HG03521 (cell line): ENCODE measurements around the gene MATR3.
A peak's percentile ranks its signal among the peaks of the same experiment; 100 is the strongest.
"Not testable (repeated sequence)": the region's sequence is repeated elsewhere in the genome, so short reads cannot be mapped to it uniquely, and the experiment has no call there.

Experiments used
- ATAC-seq: cut with Tn5 transposase; IDR thresholded peaks from one replicate; pipeline ENCODE4 v1.9.1; 2021; ENCODE audit warnings: mild to moderate bottlenecking, moderate library complexity; ENCODE audit not compliant: unreplicated experiment

Gene MATR3, protein sequence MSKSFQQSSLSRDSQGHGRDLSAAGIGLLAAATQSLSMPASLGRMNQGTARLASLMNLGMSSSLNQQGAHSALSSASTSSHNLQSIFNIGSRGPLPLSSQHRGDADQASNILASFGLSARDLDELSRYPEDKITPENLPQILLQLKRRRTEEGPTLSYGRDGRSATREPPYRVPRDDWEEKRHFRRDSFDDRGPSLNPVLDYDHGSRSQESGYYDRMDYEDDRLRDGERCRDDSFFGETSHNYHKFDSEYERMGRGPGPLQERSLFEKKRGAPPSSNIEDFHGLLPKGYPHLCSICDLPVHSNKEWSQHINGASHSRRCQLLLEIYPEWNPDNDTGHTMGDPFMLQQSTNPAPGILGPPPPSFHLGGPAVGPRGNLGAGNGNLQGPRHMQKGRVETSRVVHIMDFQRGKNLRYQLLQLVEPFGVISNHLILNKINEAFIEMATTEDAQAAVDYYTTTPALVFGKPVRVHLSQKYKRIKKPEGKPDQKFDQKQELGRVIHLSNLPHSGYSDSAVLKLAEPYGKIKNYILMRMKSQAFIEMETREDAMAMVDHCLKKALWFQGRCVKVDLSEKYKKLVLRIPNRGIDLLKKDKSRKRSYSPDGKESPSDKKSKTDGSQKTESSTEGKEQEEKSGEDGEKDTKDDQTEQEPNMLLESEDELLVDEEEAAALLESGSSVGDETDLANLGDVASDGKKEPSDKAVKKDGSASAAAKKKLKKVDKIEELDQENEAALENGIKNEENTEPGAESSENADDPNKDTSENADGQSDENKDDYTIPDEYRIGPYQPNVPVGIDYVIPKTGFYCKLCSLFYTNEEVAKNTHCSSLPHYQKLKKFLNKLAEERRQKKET

DNA sequence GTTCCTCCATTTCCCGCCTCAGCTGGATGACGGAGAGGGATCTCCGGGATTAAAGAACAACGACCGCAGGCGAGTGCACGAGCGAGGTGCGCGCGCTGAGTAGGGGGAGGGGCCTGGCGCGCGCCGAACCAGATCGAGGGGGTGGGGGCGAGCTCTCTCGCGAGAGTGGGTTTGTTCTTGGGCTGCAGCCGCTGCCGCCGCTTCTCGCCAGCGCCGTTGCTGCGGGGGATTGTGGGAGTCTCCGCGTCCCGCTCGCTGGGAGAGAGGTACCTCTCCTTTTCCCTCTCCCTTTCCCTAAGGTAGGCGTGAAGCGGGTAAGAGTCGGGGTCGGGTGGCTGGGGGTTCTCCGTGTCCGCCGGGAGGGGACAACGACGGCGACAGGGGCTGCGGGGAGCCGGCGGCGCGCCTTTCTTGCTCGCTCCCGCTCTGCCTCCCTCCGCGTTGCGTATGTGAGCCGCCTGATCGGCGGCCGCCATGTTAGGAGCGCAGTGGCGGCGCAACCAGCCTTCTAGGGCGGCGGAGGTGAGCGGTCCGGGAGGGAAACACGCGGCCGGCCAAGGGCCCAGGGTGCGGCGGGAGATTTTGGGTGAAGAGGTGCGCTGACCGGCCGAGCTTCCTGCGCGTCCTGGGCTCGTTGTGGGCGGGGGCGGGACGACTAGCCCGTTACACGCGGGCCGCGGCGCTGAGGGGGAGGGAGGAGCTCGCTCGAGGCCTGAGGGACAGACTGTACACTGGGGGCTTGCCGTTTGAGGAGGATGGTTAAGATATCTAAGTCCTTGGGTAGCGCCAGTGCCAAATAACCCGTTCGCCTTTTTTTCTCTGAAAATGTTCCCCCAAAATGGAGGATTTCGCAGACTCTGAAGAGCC lies at the start of gene MATR3:
MATR3 (plus strand) TSS at position 234 of the 867 bp plus-strand sequence. CDS start 13,676 bp downstream, outside the sequence.
- ATAC-seq = peak; percentile 60

DNA sequence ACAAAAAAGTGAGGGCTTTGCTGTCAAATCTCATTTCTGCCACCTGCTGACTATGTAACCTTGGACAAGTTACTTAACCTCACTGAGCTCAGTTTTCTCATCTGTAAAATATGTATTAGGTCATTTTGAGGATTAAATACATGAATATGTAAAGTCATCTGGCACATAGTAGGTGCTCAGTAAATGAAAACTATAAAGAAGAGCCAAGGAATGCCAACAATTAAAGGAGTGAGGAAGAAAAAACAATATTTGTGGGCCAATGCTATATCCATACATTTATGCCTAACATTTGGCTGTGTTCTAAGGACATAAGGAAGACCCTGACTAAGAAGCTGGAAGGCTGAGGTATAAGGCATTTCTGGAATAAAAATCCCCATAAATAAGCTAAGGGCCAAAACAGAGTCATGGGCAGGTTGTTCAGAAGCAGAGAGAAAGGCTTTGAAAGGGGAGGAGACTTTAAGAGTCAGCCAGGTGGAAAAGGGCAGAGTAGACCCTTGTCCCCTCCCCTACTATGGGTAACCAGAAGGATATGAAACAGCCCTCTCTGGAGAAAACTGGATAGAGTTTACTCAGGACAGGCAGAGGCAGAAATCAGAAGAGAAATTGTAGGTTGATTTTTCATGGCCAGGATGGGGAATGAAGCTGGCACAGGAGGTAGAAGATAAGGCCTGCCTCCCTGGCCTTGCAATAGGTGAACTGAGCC lies 47.8 kb upstream of the MATR3 start:
- ATAC-seq = no peak

DNA sequence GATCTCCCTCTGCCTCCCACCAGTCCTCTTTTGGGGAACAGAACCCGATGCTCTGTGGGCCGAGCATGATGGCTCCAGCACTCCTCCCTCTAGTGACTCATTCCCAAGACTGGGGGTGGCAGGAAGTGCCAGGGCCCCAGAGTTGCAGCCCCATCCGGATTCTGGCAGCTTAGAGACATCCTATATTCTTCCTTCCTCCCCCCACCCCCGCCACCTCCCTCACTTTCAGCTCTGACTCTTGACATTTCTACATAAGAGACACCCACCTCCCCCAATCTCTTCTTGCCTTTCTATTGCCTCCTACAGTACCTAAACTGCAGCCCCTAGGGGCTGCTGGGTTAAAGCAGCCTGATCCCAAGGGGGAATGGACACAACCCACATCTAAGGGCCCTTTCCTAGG lies 47.1 kb upstream of the MATR3 start:
- no peak for ATAC-seq

DNA sequence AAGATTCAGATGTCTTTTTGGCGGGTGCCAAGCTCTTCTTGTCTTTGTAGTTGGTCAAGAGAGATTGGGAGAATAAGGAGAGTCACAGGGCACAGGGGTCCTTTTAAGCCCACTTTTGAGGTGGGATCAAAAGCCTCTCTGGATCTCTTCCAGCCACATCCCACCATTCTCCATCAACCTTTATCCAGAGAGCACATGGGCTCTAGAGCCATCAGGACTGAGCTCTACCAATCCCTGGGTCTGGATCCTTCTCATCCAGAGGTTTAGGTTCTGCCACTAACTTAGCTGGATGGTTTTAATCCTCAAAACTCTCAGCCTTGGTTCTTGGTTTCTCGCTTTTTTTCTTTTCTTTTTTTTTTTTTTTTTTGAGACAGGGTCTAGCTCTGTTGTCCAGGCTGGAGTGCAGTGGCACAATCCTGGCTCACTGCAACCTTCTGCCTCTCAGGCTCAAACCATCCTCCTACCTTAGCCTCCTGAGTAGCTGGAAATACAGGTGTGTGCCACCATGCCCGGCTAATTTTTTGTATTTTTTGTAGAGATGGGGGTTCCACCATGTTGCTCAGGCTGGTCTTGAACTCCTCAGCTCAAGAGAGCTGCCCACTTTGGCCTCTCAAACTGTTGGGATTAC lies 44.6 kb upstream of the MATR3 start:
- no peak for ATAC-seq

DNA sequence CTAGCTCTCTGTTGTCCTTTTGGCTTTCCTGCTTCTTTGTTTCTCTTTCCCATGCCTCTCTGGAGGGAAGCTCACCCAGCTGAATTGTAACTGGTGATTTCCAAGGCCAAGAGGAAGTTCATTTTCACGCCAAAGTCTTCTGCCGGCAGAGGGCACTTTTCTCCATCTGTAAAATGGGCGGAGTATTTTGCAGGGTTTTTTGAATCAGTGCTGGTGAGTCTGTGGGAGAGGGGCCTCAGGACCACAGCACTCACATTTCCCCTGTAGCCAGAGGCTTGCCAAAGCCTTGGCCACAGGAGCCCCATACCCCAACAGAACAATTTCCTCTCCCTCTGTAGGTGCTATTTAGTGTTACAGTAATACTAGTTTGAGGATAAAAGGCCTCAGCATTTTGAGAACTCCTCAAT lies 42.3 kb upstream of the MATR3 start:
- ATAC-seq = no peak

DNA sequence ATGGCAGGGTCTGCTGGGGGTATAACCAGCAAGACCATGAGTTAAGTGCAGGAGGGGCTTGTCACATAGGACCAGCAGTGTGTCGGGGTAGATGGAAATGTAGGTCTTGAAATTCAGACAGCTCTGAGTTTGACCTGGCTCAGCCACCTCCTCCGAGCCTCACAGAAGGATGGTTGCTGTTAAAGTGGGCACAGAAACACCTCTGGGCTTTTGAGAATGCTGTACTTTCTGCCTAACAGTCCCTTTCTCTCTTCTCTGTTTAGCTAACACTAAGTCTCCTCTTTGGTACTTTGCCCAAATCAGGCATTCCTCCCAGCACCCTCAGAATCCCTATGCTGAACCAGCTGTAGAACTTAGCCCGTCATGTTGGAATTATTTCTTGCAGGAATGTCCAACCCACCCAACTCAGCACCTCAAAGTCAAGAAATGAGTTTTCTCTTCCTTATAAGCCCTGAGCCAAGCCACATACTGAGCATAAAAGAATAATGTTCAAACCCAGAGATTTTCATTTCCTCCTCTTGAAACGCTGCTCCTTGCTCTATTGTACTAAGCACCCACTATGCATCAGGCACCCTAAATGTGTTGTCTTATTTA lies 41.7 kb upstream of the MATR3 start:
- no peak for ATAC-seq

DNA sequence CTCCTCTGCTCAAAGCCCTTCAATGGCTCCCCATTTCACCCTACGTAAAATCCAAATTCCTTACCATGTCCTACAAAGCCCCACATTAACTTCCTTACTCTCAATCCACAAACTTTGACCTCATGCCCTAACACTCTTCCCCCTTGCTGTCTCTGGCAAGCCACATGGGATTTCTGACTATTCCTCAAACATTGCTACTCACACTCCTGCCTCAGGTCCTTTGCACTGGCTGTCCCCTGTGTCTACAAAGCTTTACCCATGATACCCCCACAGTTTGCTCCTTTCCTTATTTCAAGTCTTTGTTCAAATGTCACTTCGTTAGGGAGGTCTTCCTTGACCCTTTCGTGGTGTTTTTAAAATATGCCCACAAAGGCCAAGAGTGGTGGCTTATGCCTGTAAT lies 40.4 kb upstream of the MATR3 start:
- no peak for ATAC-seq

DNA sequence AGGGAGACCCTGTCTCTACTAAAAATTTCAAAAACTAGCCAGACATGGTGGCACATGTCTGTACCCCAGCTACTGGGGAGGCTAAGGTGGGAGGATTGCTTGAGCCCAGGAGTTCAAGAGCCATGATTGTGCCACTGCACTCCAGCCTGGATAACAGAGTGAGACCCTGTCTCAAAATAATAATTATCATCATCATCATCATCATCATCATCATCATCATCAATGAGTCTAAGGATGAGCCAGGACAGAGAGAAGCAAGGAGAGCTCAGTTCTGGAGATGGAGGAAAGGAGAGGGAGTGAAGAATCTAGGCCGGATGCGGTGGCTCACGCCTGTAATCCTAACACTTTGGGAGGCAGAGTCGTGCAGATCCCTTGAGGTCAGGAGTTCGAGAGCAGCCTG lies 36.7 kb upstream of the MATR3 start:
- ATAC-seq = no peak

DNA sequence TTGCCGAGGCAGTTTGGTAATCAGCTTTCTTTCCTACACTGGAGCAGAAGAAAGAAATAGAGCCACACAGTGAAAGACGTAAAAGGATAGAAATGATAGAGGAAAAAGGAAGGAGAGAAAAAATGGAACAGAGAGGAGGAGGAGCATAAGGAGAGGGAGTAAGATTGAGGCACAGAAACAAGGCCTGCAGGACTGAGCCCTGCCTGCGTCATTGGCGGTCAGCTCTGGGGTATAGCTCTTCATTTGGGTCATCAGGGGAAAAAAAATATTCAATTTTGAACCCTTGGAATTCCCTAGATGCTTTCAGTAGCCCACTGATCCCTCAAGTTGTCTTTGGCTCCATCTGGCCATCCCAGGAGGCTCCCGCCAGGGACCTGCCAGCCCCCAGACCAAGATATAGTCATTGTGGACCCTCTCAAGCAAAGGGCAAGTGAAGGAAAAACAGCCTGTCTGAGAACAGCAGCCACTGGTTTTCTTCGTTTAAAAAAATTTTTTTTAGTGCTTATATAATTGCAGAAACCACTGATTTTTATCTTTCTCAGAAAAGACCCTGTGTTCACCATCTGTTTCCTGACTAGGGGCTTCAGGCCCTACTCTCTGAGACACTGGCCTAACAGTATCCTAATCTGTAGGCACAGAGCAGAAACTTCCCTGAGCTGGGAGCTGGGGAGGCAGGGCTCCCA lies 31.3 kb upstream of the MATR3 start:
- ATAC-seq = no peak

DNA sequence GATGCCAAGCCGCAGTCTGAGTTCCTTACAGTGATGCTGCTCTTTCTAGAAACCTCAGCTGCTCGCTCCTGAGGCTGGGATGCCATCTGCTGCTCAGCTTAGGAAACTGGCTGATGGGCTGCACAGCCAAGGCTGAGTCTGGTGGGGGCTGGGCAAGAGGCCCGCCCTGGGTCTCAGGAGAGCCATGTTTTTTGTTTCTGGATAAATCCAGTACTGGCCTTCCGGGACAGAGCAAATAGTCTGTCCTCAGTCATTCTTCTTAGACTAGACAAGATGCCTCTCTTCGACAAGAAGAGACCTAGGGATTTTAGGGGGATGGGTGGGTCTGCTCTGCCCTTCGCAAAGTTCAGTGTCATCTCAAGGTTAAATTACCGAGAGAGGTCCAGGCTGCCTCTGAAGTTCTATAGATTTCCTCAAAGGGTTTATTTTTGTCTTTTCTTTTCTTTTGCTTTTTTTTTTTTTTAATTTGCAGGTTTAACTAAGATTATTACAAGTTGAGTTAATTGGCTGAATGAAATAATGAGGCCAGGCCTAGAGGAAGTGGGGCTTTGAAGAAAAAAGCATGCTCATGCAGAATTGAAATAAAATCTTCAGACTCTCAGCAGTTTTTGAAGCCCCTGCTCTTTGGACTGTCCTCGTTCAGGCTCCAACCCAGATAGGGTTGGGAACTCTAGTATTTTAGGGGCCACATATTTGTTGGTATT lies 30.6 kb upstream of the MATR3 start:
- ATAC-seq = no peak

DNA sequence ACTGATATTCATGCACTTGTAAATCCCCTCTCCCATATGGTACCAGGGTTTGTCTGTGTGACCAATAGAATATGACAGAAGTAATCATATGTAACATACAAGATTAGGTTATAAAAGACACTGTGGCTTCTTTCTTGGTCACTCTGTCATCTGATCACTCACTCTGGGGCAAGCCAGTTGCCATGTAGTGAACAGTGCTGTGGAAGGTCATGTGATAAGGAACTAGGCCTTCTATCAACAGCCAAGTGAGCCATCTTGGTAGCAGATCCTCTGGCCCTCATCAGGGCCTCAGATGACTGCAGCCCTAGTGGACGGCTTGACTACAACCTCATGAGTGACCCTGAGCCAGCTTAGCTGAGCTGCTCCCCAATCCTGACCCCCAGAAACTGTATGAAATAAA lies 30.0 kb upstream of the MATR3 start:
- ATAC-seq = no peak

DNA sequence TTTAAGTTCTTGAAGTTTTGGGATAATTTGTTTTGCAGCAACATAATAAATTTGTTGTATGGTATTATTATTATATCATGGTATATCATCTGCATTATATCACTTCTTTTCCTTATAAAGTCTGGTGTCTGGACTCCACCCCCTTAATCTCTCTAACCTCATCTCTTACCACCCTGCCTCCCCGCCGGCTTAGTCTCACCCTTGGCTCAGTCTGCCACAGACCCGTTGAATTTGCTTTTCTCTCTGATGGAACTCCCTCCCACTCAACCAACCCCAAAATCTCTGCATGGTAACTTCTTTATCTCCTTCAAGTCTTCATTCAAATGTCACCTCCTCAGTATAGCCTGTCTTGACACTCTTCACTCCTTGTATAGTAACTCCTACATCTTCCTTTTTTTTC lies 29.6 kb upstream of the MATR3 start:
- no peak for ATAC-seq

DNA sequence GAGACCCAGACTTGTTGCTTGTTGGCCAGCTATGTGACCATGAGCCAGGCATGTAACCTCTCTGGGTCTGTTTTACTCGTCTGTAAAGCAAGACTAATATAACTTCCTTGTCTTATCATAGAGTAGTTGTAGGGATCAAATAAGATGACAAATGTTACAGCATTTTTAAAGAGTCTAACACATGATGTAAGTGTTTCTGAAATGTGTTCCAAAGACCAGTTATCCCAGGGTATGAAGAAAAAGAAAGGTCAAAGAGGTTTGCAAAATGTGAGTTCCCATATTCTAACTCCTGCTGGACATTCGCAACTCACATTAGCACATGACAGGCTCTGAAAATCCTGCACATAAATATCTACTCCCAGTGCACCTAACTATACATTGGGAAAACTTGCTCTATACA lies 28.5 kb upstream of the MATR3 start:
- no peak for ATAC-seq

DNA sequence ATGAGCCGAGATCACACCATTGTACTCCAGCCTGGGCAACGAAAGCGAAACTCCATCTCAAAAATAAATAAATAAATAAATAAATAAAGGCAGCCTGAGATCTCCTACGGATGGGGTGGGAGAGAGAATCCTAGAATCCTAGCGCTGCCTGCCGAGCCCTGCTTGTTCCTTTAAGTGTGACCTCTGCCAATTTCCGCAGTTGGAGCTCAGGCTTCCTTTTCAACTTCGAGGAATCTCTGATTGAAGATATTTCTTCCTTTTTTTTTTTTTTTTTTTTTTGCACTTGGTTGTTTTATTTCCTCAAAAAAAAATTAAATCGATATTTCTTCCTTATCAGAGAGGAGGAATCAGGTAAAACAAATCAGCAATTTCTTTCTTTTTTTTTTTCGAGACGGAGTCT lies 27.3 kb upstream of the MATR3 start:
- no peak for ATAC-seq

DNA sequence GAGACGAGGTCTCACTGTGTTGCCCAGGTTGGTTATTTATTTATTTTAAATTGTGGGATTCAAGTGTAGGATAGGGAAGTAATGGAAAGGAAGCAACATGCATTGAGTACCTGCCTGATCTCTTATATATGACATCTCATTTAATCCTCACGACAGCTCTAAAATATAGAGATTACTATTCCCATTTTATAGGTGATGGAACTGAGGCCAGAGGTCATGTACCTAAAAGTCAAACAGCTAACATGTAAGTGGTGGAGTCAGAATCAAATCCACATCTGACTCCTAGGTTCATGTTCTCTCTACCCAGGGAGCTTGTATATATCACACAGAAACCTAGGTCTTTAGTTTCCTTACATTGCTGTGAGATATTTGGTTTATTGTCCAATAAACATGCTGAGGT lies 26.1 kb upstream of the MATR3 start:
- ATAC-seq = no peak

DNA sequence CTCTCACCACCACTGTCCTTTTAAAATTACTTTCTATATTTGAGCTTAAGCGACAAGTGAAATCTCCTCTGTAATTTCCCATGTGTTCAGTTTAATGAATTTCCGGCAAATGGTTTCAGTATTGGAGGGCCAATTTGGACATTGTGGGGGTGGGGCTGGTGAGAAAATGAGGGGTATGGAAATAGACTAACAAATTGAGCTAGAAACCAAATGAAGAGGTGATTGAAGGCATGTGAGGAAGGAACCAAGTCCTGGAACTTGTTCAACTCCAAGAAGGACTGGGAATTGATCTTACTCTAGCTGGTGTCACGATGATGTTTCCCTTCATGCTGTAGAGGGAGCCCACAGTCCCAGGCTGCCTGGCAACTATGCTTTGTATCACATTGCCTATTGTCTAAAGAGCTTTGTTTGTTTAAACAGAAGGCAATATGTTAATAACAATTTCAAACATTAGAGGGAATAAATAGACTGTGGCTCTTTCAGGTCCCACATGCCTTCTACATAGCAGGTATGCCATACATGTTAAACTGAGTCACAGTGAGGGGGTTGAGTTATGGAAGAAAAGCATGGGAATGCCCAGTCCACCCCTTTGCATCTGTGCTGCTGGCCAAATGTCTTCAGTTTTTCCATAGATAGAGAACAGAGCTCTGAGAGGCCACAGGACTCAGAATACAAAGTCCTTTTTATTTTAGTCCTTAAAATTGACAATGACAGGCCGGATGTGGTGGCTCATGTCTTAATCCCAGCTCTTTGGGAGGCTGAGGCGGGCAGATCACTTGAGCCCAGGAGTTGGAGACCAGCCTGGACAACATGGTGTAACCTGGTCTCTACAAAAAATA lies 25.0 kb upstream of the MATR3 start:
- ATAC-seq = no peak

DNA sequence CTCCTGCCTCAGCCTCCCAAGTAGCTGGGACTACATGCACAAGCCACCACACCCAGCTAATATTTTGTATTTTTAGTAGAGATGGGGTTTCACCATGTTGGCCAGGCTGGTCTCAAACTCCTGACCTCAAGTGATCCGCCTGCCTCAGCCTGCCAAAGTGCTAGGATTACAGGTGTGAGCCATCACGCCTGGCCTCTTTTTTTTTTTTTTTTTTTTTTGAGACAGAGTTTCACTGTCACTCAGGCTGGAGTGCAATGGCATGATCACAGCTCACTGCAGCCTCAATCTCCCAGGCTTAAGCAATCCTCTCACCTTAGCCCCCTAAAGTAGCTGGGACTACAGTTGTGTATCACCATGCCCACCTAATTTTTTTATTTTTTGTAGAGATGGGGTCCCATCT lies 22.8 kb upstream of the MATR3 start:
- not testable (repeated sequence) for ATAC-seq
